Pons (tissue), 1 donor: Measurements from ENCODE around the gene PAH.

Source experiments
- DNase-seq: peaks from one replicate; pipeline ENCODE4 v3.0.0-alpha.2; 2016; ENCODE audit warnings: low spot score

PAH gene

DNA sequence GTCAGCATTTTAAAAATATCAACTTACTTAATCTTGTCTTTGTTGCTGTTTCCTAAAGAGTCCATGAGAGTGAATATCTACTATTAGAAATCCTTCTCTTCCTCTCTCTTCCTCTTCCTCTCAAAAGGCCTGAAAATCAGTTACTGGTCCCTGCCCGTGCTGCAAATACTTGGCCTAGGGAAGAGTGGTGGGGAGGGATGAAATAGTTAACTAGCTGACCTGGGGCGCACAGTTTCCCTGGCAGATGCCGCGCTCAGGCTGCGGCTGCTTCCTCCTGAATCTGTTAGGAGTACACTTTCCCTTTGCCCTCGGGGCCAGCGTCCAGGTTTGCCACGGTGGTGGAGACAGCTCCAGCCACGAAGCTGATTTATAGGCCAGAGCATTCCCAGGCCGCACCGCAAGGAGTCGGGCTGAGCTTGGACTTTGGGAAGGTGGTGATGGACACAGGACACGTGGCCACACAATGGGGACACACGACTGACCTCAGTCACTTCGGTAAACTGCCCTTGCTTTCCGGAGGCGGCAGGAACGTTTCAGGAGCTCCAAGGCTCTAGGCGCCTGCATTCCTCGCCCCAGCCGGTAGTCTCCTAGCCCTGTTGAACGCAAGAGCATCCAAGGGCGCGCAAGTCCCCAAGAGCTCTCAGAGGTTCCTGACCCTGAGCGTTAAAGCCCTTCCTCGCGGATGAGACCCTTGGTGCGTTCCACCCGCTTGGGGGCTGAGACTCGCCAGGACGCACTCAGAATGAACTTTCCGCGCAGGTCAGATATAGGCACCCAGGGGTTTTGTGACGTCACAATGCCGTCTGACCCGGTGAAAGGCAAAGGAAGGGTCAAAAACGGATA lies 33.3 kb upstream of the PAH start:
- DNase-seq = no peak

DNA sequence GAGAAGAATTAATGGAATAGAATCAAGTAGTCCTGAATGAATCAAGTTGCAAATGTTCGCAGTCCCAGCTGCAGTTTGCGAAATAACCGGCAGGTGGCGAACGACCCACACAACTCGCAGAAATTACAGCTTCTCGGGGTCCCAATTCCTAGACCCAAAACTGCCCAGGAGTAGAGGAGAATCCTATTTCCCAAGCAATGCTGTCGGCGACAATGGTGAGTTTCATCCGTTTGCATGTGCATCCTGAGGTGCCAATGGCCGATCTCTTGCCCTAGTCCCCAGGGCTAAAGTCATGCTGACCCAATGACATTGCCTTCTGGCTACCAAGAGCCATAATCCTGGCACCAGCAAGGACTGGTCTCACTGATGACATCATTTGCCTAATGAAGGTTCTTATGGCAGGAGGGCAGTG lies 31.9 kb upstream of the PAH start:
- DNase-seq = no peak

DNA sequence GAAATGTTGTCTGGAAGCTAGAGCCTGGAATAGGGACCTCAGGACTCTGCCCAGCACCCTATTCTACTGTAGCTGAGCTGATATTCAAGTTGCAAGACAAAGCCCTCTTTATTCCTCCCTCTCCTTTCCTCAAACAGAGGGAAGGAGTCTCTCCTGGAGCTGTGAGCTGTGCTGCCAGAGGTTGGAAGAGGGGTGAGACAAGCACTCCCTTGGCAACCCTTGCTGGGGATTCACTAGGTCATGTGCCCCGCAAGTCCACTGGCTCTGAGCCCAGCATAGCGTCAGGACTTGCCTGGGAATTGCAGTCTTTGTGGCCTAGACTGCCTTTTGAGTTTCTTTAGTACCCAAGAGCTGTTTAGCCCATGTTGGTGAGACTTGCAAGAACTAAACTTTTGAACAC lies 29.0 kb upstream of the PAH start:
- DNase-seq = no peak

DNA sequence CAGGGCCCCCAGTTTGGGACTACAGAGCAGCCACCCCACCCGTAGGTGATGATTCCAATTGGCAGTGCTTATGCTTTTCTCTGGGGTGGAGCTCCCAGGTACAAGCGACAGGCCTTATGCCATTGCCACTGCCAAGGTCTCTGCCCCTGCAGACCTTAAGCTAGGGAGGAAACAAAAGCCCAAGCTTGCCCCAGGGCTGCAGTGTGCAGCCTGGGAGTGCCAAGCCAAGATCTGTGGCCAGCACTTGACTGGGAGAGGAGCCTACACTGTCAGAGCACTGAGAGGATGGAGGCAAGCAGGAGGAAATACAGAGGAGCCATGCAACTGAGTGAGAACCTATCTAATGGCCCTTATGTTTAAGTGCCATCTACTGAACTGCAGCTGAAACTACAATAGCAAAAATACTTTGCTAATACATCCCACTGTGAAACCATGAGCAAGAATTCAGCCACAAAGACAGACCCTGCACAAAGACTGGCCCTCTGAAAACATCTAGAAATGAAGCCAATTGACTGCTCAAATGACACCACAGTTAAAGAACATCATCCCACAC lies 22.7 kb upstream of the PAH start:
- DNase-seq = no peak

DNA sequence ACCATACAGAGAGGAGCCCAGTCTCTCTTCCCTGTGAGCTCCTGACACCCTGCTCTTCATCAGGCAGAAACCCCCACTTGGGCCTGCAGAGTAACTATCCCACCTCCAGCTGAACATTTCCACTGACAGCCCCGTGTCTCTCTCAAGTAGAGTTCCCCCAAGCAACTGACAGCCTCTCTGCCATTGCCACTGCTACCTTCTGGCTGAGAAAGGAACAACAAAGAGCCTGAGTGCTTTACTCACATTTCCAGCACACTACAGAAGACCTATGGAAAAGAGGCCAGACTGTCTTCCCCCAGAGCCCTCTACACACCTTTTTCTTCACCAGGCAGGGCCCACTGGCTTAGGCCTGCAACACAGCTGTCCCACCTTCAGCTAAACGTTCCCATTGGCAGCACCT lies 22.0 kb upstream of the PAH start:
- no peak for DNase-seq

DNA sequence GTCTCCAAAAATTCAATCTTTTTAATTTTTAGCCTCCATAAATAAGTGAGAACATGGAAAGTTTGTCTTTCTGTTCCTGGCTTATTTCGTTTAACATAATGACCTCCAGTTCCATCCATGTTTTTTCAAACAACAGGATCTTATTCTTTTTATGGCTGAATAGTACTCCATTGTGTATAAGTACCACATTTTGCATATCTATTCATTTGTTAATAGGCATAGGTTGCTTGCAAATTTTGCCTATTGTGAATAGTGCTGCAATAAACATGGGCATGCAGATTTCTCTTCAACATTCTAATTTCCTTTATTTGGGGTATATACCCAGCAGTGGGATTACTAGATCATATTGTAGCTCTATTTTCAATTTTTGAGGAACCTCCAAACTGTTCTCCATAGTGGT lies 16.1 kb upstream of the PAH start:
- no peak for DNase-seq

DNA sequence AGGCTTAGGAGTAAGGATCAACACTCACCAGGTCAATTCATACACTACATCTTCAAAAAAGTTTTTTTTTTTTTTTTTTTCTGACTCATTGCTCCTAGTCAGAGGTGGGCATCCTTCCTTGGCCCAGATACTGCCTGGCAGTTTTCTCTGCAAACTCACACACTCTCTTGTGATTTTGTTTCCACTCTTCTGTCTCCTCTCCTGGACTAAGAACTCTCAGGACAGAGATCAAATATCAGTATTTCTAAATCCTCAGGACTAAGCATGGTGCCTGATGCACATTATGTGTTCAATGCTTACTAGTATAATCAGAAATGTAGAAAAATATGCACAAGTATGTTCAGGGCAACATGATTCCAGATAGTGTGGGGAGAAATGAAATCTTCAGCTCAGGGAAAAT lies 10.2 kb upstream of the PAH start:
- no peak for DNase-seq

DNA sequence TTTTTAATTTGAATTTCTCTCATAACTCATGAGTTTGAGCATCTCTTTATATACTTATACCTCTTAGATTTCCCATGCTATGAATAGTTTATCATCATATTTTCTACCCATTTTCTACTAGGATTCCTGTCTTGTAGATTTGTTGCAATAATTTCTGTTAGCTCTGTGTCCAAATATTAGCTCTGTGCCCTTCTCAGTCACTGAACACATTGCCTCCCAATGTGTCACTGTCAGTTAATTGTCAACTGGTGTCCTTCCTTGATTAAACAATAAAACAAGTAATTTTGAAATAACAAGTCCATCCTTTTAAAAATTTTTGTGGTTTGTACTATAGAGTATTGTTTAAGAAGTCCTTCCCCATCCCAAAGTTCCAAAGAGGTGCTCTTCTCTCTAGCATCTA lies 4.2 kb upstream of the PAH start:
- DNase-seq = no peak

DNA sequence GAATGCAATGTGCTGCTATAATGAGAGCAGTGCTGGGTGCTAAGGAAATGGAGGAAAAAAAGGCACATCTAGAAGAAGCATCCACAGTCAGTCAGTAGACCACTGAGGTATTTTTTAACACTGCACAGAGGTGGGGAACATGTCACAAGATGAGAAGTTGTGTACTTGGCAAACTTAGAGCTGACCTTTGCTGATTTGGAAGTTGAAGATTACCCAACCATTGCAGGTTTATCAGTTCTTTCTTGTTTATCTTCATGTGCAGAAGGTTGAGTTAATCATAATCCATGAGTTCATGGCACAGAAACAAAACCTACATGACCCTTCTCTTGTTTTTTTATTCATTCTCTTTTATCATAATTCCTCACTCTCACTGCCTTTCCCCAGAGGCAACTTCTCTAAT lies 3.2 kb upstream of the PAH start:
- no peak for DNase-seq

DNA sequence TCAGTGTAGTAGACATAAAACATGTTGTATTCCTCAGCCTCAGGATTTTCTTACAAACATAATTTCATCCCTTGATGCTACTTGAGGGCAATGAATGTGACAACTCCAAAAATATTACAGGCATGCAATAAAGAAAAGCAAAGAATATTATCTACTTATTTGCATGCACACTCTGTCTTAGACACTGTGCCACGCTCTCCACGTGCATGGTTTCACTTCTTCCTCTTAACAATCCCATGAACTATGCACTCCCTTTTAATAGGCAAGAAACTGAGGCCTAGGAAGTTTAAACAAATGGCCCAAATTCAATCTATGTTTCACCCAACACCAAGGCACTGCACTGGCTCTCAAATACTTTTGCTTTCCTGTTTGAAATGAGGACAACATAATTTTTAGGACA lies 1.8 kb upstream of the PAH start:
- no peak for DNase-seq

DNA sequence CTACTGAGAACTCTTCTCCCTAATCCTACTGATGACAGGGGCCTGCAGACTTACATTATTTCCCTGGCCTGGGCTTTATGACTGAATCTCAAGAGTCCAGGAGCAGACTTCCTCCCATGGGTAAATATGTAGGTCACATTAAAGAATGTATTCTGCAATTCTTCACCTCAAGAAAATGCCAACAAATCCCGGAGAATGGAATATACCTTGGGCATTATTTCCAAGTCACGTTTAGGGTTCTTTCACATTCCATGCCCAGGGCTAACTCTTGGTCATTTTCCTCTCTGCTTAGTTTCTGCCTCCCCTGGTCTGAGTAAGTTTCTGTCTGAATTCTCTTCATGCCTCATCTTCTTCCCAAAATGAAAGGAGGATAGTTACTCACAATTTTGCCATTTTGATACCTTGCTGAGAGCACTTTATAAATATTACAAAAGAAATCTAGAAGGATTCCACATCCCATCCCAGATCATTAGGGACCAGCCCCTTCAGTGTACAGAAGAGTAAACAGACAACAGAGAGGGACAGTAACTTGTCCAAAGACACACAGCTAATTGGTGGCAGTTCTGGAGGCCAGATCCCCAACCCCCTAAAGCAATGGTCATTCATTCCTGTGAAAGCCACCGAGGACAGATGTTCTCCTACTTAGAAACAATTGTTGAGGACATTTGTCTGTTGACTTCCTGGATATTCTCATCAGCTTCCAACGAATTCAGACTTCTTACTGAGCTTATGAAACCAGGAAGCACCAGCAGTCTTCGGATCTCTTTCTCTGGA lies 605 bp downstream of the PAH start:
- no peak for DNase-seq

DNA sequence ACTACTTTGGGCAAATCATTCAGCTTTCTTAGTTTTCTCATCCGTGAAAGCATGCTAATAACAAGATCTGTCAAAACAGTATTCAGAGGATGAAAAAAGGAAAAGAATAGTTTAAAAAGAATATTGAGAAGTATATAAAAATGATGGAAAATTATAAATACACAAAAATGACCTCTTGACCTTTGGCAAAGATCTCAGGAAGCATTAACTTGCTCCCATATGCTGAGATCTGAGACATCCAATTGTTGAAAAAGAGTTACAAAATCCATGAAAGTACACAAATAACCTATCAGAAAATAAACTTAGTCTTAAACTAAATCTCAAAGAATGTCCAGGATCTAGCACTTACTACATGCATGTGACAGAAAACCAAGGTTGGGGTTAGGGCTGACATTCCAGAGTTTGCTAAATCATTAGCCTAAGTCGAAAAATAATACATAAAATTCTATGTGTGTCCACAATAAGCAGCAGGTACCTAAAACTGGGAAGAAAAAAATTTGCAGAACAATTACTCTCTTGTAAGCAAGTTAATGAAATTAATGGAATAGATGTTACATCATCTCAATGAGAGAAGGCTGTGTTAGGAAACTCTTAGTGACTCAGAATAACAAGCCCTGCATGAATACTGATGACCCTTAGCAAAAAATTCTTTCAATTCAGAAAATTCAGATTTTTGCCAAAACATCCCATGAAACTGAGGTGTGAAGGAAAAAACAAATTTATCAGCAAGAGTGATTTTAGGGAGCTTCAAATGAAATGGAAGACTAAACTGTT lies 3.4 kb downstream of the PAH start:
- no peak for DNase-seq

DNA sequence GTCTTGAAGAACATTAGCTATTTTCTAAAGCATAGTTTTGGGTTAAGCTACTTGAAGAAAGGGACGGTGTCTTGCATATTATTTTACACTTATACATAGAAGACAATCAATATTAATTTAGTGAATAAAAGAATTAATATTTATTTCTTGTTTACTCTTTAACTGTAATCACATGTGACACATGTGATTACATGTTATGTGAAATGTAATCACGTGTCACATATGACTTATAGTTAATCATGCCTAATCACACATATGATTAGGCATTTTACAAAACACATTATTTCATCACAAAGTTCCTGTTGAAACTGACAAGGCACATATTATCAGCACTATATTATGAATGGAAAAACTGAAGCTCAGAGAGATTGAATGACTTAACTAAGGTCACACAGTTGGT lies 4.8 kb downstream of the PAH start:
- no peak for DNase-seq

DNA sequence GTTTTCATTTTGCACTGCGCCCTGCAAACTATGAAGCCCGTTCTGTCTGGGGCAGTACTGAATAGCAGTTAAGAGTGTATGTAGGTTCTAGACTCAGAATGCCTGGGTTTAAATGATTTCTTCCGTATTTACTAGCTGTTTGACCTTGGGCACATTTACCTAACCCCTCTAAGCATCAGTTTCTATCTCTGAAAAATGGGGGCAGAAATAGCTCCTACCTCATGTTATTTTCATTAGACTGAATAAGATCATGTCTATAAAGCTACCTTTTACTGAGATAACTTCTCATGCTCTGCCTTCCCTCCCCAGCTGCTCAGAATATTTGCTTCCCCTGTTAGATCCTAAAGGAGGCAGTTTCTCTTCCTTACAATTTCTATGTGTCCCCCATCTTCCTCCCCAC lies 5.7 kb downstream of the PAH start:
- no peak for DNase-seq

DNA sequence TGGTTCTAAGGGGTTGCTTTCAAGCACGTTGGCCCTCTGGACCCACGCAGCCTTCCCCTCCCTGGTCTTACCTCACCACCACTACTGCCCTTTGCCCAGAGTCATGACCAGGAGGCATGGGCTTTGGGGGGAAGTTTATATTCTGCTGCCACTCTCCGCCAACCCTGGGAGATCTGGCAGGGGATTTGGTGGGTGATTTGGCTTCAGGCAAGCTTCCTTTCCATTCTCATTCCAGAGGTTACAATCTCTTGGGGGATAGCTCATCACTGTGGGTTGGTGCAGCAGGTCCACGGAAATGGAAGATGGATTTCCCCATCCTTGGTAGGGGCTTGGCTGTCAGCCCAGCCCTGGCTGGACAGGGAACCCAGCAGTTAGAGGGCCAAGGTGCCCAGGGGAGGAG lies 6.3 kb downstream of the PAH start:
- DNase-seq = no peak

DNA sequence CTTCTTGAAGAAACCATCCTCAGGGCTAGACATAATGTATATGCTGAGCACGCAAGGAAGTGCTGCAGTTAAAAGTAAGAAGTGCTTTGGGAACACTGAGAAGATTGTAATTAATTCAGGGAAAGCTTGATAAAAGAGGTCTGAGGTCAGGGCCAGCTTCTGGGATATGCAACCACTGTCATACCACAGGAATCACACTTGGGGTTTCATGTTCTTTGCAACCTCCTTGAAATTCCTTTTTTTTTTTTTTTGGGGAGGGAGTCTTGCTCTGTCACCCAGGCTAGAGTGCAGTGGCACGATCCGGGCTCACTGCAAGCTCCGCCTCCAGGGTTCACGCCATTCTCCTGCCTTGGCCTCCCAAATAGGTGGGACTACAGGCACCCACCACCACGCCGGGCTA lies 6.9 kb downstream of the PAH start:
- no peak for DNase-seq

DNA sequence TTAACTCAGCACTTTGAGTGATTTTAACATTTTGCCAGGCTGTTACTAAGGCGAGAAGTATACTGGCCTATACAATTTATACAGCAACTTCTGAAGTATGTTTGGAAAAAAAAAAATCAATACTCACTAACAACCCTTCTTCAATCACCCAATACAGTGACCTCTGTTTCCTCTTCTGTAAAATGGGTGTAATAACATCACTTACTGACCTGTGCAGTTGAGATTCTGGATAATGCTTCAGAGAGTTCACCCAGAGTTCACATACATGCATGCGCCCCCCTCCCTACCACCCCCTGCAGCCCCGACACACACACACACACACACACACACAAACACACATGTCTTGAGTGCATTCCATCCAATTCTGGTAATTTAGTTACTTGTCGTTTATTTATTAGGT lies 9.1 kb downstream of the PAH start:
- no peak for DNase-seq

DNA sequence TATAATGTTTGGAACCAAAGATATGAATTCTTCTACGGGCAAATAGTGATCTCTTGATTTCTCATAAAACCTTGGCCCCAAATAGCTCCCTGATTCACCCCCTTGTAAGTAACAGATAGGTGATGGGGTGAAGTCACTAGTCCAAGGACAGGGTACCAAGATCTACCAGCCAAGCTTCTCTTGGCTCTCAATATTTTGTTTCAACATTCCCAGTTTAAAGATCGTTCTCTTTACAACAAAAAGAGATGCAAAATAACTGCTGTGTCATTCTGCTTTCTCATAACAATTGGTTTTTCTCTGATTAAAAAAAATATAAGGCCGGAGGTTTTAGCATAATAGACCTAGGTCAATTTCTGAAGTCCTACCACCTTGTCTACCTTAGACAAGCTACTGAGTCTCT lies 11.8 kb downstream of the PAH start:
- no peak for DNase-seq

DNA sequence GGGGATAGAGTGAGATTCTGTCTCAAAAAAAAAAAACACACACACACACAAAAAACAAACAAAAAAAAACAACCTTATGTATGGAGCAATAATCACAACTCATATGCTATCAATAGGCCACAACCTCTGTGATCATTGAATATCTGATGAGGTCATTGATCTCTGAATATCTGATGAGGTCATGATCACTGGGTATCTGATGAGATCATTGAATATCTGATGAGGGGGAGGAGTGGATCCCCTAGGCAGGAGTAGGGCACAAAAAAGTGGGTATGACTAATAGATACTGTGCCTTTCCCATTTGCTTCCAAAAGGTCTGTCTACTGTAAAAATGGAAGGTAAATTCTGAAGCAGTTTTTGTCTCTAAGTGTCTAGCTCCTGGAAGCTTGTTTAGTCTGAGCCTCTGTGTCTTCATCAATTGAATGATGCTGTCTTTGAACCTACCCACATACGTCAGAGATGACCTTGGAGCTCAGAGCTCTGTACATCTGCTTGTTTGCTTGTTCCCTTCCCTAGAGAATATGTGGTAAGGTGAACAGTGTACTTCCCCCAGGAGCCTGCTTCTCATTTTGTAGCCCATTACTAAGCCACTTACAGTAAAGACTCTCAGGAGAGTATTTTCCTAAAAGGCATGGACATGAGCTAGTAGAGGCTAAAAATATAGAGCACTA lies 13.6 kb downstream of the PAH start:
- DNase-seq = no peak

DNA sequence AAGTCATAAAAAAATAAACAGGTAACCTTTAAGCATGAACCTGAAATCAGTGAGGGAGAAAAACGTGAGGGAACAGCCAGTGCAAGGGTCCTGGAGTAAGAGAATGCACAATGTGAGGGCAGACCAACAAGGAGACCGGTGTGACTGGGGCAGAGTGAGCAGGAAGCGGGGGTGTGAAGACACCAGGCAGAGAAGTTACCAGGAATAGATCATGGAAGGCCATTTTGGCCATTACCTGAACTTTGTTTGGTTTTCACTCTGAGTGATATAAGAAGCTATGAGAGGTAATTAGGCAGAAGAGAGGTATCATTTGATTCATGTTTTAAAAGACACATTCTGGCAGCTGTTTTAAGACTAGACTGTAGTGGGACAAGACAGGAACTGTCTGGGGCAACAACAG lies 15.0 kb downstream of the PAH start:
- DNase-seq = no peak

DNA sequence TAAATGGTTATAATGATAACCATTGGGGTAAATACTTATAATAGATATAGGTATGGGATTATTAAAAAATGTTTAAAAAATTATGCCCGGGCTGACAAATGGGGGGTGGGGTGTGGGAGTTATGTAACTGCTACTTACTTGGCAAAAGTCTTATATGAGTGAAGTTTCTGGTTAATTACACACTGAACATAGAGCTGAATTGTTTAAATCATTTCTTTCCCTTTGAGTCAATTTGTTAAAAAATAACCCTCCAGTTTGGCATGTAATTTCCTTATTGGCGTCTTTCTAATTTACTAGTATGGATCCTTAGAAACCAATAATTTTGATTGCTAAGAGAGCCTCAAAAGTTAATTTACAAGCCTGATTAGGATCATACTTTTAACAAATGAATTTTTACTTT lies 16.7 kb downstream of the PAH start:
- DNase-seq = no peak

DNA sequence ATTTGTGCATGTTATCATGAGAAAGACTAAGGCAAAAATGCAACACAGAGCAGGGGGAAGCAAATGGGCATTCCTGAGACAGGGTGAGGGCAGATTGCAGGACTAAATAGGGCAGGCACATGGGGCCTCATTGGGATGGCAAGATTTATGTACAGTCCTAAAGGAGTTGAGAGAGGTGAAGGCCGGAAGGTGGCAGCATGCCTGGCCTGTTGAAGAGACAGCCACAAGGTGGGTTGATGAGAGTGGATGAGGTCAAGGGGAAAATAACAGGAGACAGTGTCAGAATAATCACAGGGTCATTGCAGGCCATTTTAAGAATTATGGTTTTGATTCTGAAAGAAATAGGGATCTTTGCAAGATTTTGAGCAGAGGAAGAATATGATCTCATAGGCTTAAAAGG lies 21.0 kb downstream of the PAH start:
- DNase-seq = no peak
